IgD-negative memory B cell (primary cell): ENCODE results near the gene TRIM44. TPM values are rescaled to one million over a fixed set of nuclear protein-coding genes. Genes with fewer than 3 reads are reported as not detected.

Experiments used
- H3K27ac Mint-ChIP-seq, 3 donors: one replicate each; pipeline ENCODE4 v1.8.0; 2020 to 2022; ENCODE audit warnings: mild to moderate bottlenecking in 3 of 3, mixed read lengths in 3 of 3, moderate library complexity in 1 of 3
- H3K27me3 Mint-ChIP-seq: one replicate; pipeline ENCODE4 v1.8.0; 2021; ENCODE audit warnings: mixed read lengths
- H3K36me3 Mint-ChIP-seq: one replicate; pipeline ENCODE4 v1.8.0; 2020; ENCODE audit warnings: mild to moderate bottlenecking, mixed read lengths
- H3K4me1 Mint-ChIP-seq, 3 donors: one replicate each; pipeline ENCODE4 v1.8.0; 2020 to 2022; ENCODE audit warnings: mixed read lengths in 3 of 3, mild to moderate bottlenecking in 1 of 3
- H3K4me3 Mint-ChIP-seq, 4 donors: one replicate each; pipeline ENCODE4 v1.8.0; 2020 to 2022; ENCODE audit warnings: mild to moderate bottlenecking in 4 of 4, mixed read lengths in 4 of 4, moderate library complexity in 3 of 4
- H3K9me3 Mint-ChIP-seq, 3 donors: one replicate each; pipeline ENCODE4 v1.8.0; 2020 to 2021; ENCODE audit warnings: mixed read lengths in 3 of 3, mild to moderate bottlenecking in 1 of 3
- polyA plus RNA-seq: library from polyadenylated mRNA; unstranded; fragments of 300-500 nt; fragmentation: Illumina TruSeq; gene quantifications from one replicate; pipeline ENCODE4 v1.2.3, GENCODE V29; 2021

TRIM44 gene
- polyA plus RNA-seq, 1 donor from 2014 or later: 42.0 TPM

- peaks cover 0 to under 1% (median 0%) of the 10 kb centered on the region in 3 donors for H3K9me3 Mint-ChIP-seq
- no peaks in the 10 kb centered on the region for H3K27me3 Mint-ChIP-seq
- H3K4me3 Mint-ChIP-seq: no peak overlapping the region
- no peak overlapping the region for H3K27ac Mint-ChIP-seq
- H3K36me3 Mint-ChIP-seq: peaks cover 3% of the 10 kb centered on the region
- H3K4me1 Mint-ChIP-seq: peaks cover 9 to 24% (median 22%) of the 10 kb centered on the region in 3 donors
Measured at GRCh38 chr11:35784699-35785098, 122.1 kb downstream of the TRIM44 start.

GRCh38 chr11:35785287-35786167 is 123.0 kb downstream of the TRIM44 start:
- no peak overlapping the region for H3K4me3 Mint-ChIP-seq
- no peak overlapping the region for H3K27ac Mint-ChIP-seq
- no peaks in the 10 kb centered on the region for H3K9me3 Mint-ChIP-seq
- peaks cover 3% of the 10 kb centered on the region for H3K36me3 Mint-ChIP-seq
- no peaks in the 10 kb centered on the region for H3K27me3 Mint-ChIP-seq
- peaks cover 9 to 26% (median 23%) of the 10 kb centered on the region in 3 donors for H3K4me1 Mint-ChIP-seq

GRCh38 chr11:35786188-35786587 is 123.6 kb downstream of the TRIM44 start:
- Mint-ChIP-seq H3K27me3 (no peaks in the 10 kb centered on the region), H3K4me3 (no peak overlapping the region), H3K27ac (no peak overlapping the region), H3K36me3 (peaks cover 3% of the 10 kb centered on the region), H3K4me1 (peaks cover 9 to 24% (median 17%) of the 10 kb centered on the region in 3 donors), H3K9me3 (no peaks in the 10 kb centered on the region)

GRCh38 chr11:35787013-35787504 is 124.5 kb downstream of the TRIM44 start:
- H3K9me3 Mint-ChIP-seq: no peaks in the 10 kb centered on the region
- H3K27ac Mint-ChIP-seq: no peak overlapping the region
- H3K36me3 Mint-ChIP-seq: peaks cover 4% of the 10 kb centered on the region
- no peak overlapping the region for H3K4me3 Mint-ChIP-seq
- H3K4me1 Mint-ChIP-seq: peaks cover 9 to 18% (median 17%) of the 10 kb centered on the region in 3 donors
- H3K27me3 Mint-ChIP-seq: no peaks in the 10 kb centered on the region

DNA sequence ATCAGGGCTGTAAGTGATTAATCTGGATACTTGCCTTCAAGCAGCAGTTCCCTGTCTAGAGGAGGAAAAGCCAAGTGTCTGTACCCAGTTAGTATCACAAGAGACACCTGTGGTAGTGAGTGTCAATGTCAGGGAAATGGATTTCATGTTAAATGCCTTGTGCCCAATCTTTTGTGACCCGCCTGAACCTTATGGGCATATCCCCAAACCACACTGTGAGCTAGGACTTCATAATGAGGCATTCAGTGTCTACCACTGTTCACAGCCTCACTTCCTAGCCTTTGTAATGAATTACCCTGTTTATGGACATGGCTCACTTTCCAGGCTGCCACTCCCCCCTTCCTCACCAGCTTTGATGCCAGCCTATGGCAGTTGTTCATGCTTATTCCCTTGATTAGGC is 125.1 kb downstream of the TRIM44 start:
- H3K36me3 Mint-ChIP-seq: peaks cover 4% of the 10 kb centered on the region
- H3K4me1 Mint-ChIP-seq: peaks cover 9 to 18% (median 17%) of the 10 kb centered on the region in 3 donors
- no peaks in the 10 kb centered on the region for H3K9me3 Mint-ChIP-seq
- H3K4me3 Mint-ChIP-seq: no peak overlapping the region
- H3K27me3 Mint-ChIP-seq: no peaks in the 10 kb centered on the region
- no peak overlapping the region for H3K27ac Mint-ChIP-seq

GRCh38 chr11:35791088-35791958 is 128.7 kb downstream of the TRIM44 start:
- H3K4me1 Mint-ChIP-seq: peaks cover 5 to 6% (median 5%) of the 10 kb centered on the region in 3 donors
- H3K9me3 Mint-ChIP-seq: no peaks in the 10 kb centered on the region
- H3K4me3 Mint-ChIP-seq: no peak overlapping the region
- peak overlapping the region in 1 of 3 donors; percentile 29 for H3K27ac Mint-ChIP-seq
- peaks cover 9% of the 10 kb centered on the region for H3K36me3 Mint-ChIP-seq
- no peaks in the 10 kb centered on the region for H3K27me3 Mint-ChIP-seq

DNA sequence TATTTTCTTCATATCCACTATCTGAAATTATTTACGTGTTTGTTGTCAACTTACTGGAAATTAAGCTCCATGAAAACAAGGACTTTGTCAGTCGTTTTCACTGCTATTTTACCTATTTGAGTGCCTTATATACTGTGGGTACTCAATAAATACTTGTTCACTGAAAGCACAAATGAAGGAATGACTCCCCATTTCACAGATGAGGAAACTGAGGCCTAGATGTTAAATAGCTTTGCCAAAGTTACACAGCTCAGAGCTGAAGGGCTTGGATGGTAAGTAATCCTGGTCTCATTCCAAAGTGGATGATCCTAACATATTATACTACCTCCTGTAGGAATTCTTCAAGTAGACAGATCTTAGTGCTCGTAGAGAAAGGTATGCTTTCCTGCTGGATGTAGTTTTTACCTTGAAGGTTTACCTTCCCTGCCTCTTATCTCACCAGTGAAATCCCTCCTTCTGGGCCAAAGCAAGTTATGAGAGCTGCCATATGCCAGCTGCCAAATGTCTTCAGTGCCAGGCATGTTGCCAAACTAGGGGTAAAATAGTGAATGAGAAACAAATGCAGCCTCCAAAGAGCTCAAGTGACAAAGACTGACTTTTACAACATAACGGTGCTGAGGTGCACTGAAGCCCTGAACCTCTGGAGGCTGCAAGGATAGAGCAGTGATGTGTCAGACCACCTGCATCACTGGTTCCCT is 129.7 kb downstream of the TRIM44 start:
- Mint-ChIP-seq H3K36me3 (peaks cover 9% of the 10 kb centered on the region), H3K4me3 (no peak overlapping the region), H3K4me1 (peaks cover 3 to 5% (median 5%) of the 10 kb centered on the region in 3 donors), H3K27me3 (no peaks in the 10 kb centered on the region), H3K9me3 (no peaks in the 10 kb centered on the region), H3K27ac (no peak overlapping the region)

GRCh38 chr11:35792846-35793192 is 130.2 kb downstream of the TRIM44 start:
- Mint-ChIP-seq H3K4me3 (no peak overlapping the region), H3K27ac (no peak overlapping the region), H3K9me3 (no peaks in the 10 kb centered on the region), H3K36me3 (peaks cover 9% of the 10 kb centered on the region), H3K4me1 (peaks cover 3 to 5% (median 5%) of the 10 kb centered on the region in 3 donors), H3K27me3 (no peaks in the 10 kb centered on the region)

DNA sequence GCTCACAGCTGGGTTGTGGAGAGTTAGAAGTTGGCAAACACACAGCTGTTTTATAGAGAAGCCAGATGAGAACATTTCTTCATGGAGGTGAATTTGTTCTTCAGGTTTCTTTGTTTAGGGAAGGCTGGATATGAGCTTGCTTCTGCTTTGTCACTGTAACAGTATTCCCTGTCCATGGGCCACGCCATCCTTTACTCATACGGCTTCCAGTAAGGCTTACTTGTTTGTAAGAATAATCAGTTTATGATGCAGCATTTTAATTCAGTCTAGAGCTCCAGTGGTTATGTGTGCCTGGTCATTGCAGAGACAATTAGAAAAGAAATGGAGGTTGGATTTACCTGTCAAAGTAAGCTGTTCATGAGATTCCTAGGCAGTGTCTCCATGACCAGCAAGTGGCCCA is 131.8 kb downstream of the TRIM44 start:
- H3K27ac Mint-ChIP-seq: no peak overlapping the region
- peaks cover 5 to 6% (median 5%) of the 10 kb centered on the region in 3 donors for H3K4me1 Mint-ChIP-seq
- no peak overlapping the region for H3K4me3 Mint-ChIP-seq
- no peaks in the 10 kb centered on the region for H3K27me3 Mint-ChIP-seq
- H3K36me3 Mint-ChIP-seq: peaks cover 10% of the 10 kb centered on the region
- no peaks in the 10 kb centered on the region for H3K9me3 Mint-ChIP-seq

DNA sequence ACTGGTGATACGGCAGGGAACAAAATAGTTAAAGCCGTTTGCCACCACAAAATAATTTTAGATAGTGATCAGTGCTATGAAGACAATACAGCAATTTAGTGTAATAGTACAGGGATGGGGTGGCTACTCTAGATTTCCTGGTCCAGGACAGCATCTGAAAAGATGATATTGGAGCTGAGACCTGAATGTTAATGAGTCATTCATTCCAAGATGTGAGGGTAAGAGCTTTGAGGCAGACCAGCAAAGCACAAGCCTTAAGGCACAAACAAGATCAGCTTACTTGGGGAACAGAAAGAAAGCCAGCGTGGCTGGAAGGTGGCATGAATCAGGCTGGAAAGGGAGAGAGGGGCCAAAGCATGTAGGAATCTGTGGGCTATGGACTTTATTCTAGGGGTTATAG is 132.3 kb downstream of the TRIM44 start:
- Mint-ChIP-seq H3K9me3 (no peaks in the 10 kb centered on the region), H3K4me1 (peaks cover 5 to 11% (median 5%) of the 10 kb centered on the region in 3 donors), H3K36me3 (peaks cover 14% of the 10 kb centered on the region), H3K27me3 (no peaks in the 10 kb centered on the region), H3K4me3 (no peak overlapping the region), H3K27ac (no peak overlapping the region)

- H3K4me3 Mint-ChIP-seq: no peak overlapping the region
- peaks cover 11 to 19% (median 12%) of the 10 kb centered on the region in 3 donors for H3K4me1 Mint-ChIP-seq
- no peaks in the 10 kb centered on the region for H3K9me3 Mint-ChIP-seq
- peaks cover 13% of the 10 kb centered on the region for H3K36me3 Mint-ChIP-seq
- H3K27me3 Mint-ChIP-seq: no peaks in the 10 kb centered on the region
- H3K27ac Mint-ChIP-seq: no peak overlapping the region
Measured at GRCh38 chr11:35796562-35796961, 134.0 kb downstream of the TRIM44 start.

GRCh38 chr11:35798423-35798822 is 135.8 kb downstream of the TRIM44 start:
- H3K9me3 Mint-ChIP-seq: no peaks in the 10 kb centered on the region
- H3K4me3 Mint-ChIP-seq: no peak overlapping the region
- H3K4me1 Mint-ChIP-seq: peaks cover 11 to 20% (median 12%) of the 10 kb centered on the region in 3 donors
- no peak overlapping the region for H3K27ac Mint-ChIP-seq
- peaks cover 10% of the 10 kb centered on the region for H3K36me3 Mint-ChIP-seq
- H3K27me3 Mint-ChIP-seq: no peaks in the 10 kb centered on the region

- H3K27me3 Mint-ChIP-seq: no peaks in the 10 kb centered on the region
- peaks cover 10% of the 10 kb centered on the region for H3K36me3 Mint-ChIP-seq
- H3K4me1 Mint-ChIP-seq: peaks cover 11 to 20% (median 12%) of the 10 kb centered on the region in 3 donors
- H3K4me3 Mint-ChIP-seq: no peak overlapping the region
- H3K9me3 Mint-ChIP-seq: no peaks in the 10 kb centered on the region
- no peak overlapping the region for H3K27ac Mint-ChIP-seq
Measured at GRCh38 chr11:35798983-35799382, 136.4 kb downstream of the TRIM44 start.

GRCh38 chr11:35799655-35800054 is 137.1 kb downstream of the TRIM44 start:
- peaks cover 11 to 20% (median 12%) of the 10 kb centered on the region in 3 donors for H3K4me1 Mint-ChIP-seq
- no peak overlapping the region for H3K4me3 Mint-ChIP-seq
- H3K27ac Mint-ChIP-seq: no peak overlapping the region
- no peaks in the 10 kb centered on the region for H3K27me3 Mint-ChIP-seq
- H3K36me3 Mint-ChIP-seq: peaks cover 10% of the 10 kb centered on the region
- H3K9me3 Mint-ChIP-seq: no peaks in the 10 kb centered on the region
